Activated naive CD4-positive, alpha-beta T cell (primary cell): ENCODE results near the gene UGT3A2.
"Not testable (repeated sequence)": the region's sequence is repeated elsewhere in the genome, so short reads cannot be mapped to it uniquely, and the experiment has no call there.

ENCODE experiments used
- DNase-seq, 4 experiments: peaks; one replicate each; lab custom pipeline; 2025; lab: John Stamatoyannopoulos, UW

Gene UGT3A2

DNA sequence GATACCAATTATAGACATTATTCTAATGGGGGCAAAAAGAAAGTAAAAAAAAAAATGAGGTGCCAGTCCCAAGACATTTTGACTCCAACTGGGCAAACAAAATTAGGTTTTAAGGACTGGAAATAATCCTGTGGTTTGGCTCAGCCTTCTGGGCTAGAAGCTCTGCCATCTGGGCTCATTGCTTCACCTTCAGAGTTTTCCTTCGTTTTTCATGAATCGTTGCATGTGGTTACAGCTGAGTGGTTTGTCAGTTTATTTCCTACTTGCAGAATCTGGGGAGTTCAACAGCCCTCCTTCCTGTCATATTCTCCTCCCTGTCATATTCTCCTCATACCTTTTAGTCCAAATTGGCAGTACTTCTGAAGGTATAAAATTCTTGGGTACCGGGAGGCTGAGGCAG, 12.0 kb downstream of the UGT3A2 start:
- no peak for DNase-seq

DNA sequence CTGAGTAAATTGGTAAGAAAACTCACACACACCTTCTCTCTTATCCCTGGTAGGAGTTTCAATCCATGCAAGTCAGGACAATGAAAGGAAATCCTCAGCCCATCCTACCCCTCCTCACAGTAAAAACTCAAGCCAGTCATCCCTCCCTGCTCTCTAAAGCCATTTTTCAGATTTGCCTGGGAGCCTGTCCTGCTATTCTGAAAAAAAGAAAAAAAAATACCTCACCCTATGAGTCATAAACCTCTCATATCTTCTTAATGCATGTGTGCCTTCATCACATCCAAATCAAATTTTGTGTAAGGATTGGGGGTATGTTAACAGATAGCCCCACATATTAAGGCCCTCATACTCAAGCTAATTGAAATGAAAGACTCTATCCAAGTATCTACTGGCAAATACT, 14.1 kb downstream of the UGT3A2 start:
- no peak for DNase-seq

DNA sequence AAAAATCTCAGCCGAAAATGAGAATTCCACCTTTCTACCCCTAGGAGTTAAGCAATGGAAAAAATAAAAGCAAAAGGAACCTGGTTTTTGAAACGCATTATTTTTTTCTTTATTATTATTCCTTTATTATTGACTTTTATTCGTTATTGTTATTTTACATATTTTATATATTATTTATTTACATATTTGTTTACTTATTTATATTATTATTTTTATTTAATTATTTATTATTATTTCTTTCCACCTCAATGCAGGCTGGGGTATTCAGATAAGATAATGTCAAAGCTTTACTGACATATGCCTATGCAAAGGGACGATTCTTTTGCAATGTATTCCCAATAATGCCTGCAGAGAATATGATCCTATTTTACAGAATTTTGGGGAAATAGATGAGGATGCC, 16.7 kb downstream of the UGT3A2 start:
- no peak for DNase-seq

DNA sequence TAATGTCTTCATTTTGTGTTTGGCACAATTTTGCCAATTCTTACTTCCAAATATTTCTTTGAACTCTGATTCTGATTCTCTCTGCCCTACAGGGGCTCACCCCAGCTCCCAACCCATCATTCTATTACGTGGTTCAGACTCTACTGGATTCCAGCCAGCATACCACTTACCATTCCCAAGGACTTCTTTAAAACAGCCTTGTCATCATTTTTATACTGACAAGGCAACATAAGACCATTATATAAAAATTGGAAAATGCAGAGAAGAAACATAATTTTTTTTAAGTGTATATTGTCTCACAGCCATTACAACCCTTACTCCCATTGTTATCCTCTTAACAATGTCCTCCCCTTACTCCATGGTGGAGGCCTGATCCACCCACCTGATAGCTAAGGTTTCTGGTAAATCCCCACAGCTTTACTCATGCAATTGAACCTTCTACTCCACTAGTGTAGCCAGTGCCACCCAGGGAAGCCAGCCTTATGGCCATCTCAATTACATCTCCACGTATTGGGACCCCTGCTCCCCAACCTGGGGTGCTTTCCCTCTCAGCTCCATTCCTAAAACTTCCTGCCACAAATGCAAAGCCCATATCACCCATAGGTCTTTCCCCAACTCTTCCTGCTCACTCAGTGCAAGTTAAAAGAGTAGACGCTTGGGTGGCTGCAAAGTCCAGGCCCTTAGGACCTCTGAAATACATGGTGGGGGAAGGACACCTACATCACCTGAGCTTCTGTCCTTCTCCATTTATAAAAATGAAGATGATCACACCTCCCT, 19.1 kb downstream of the UGT3A2 start:
- no peak for DNase-seq

DNA sequence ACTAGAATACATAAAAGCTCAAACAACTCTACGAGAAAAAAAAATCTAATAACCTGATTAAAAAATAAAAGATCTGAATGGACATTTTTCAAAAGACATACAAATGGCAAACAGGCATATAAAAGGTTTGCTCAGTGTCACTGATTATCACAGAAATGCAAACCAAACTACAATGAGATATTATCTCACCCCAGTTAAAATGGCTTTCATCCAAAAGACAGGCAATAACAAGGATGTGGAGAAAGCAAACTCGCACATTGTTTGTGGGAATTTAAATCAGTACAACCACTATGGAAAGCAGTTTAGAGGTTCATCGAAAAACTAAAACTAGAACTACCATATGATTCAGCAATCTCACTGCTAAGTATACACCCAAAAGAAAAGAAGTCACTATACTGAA, 20.8 kb downstream of the UGT3A2 start:
- no peak for DNase-seq

DNA sequence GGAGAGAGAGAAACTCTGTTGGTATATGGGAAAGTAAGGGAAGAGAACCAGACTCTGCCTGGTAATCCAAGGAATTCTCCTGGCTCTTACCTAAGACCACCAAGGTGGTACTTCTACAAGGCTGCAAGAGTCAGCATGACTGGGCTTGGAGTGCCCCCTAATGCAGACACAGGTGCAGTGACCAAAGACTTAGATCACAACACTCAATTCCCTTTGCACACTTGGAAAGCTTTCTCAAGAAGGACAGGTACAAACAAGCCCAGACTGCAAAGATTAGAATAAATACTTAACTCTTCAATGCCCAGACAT, 25.2 kb downstream of the UGT3A2 start:
- no peak for DNase-seq

DNA sequence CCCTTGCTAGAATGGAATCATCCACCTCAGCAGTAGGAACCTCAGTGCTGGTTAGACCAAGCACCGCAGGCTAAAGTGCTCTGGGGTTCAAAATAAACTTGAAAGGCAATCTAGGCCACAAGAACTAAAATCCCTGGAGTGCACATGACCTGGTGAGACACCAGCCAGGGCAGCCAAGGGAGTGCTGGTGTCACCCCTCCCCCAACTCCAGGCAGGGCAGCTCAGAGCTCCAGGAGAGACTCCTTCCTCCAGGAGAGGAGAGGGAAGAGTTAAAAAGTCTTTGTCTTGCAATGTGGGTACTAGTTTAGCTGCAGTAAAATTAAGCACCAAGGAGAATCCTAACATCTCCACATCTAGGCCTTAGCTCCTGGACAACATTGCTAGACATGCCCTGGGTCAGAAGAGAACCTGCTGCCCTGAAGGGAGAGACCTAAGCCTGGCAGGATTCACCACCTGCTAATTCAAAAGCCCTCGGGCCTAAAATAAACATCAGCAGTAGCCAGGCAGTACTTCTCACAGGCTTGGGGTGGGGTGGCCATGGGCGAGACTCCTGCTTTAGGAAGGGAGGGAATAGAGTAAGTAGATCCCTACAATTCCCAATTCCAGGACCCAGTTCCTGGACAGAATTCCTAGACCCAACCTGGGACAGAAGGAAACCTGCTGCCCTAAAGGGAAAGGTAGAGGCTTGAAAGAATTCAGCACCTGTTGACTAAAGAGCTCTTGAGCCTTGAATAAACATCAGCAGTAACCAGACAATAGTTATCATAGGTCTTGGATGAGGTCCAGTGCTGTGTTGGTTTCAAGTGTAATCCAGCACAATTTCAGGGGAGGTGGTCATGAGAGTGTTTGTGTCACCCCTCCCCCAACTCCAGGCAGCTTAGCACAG, 25.8 kb downstream of the UGT3A2 start:
- no peak for DNase-seq

DNA sequence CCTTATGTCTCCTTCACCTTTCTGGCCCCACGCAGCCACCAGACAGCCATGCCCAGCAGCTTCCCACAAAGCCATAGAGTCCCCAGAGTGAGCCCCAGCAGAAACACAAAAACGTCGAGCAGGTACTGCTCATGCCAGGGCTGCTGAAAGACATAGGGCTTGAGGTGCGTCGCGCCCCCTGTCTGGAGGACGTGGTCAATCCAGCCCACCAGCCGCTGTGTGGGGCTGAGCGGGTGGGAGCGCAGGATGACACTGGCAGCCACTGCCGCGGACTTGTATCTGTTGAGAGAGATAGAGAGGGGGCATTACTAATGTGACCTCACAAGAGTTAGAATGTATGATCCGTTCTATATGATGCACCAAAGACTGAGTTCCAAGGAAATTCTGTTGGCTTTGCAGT, 31.0 kb downstream of the UGT3A2 start:
- no peak for DNase-seq

DNA sequence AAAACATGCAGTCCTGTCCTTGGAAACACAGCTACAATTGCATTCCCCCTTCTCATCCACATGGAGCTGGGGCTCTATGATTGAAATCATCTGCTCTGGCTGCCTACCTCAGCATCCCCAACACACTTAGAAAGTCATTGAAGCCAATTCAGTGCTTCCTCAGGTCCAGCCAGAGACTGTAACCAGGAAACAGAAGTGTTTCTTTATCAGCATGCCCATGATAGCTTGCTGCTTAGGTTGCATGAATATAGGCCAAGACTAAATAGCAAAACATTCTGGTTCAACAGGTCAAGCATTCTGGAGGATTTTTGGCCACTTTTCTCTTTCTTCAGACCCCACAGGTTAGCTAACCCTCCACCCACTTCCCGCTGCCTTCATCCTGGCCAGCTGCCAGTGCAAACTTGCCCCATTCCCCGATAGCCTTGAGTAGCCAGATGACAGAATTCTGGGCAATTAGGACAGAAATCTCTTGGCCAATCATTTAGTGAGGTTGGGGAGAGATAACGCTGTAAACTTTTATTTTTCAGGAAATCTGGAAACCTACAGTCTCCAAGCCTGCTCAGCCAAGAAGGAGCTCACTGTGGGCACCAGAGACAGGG, 32.0 kb downstream of the UGT3A2 start:
- not testable (repeated sequence) for DNase-seq

DNA sequence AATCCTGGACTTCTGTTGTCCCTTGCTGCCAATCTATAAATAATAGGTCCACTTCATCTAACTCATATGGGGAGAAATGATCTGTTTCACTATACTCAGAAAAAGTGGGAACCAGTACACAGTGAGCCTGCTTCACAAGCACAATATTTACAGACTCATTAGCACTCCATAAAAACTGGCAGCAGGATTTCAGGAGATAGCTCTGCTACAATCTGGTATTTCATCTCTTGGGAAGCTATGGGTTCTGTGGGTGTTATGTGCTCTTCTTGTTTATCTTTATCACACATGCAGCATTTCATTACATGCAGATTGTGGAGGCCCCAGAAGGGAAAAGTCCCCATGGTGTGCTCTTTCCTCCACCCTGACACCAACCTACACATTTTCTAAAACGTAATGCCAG, 33.2 kb downstream of the UGT3A2 start:
- no peak for DNase-seq

DNA sequence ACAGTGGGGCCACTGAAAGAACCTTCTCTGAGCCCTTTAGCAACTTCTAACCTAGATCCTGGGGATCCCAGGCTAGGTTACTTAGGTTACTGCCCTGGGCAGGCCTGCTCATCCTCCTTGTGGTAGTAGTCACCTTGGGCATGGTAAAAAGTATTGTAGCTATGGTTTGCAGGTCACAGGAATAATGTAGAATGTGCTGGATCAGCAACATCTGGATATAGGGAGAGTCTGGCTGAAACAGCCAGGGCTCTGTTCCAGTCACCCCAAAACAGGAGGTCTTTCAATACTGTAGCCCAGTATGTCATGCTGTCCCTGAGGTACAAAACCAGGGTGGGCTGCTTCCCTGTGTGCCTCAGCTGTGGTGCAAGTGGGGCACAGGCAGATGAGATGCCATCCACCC, 33.6 kb downstream of the UGT3A2 start:
- no peak for DNase-seq

DNA sequence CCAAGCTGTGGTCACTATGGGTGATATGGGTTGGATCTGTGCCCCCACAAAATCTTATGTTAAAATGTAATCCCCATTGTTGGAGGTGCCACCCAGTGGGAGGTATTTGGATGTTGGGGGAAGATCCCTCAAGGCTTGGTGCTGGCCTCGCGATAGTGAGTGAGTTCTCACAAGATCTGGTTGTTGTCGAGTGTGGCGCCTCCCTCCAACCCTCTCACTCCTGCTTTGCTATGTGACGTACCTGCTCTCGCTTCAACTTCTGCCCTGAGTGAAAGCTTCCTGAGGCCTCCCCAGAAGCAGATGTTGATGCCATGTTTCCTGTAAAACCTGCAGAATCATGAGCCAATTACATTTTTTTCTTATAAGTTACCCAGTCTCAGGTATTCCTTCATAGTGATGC, 35.5 kb downstream of the UGT3A2 start:
- no peak for DNase-seq

DNA sequence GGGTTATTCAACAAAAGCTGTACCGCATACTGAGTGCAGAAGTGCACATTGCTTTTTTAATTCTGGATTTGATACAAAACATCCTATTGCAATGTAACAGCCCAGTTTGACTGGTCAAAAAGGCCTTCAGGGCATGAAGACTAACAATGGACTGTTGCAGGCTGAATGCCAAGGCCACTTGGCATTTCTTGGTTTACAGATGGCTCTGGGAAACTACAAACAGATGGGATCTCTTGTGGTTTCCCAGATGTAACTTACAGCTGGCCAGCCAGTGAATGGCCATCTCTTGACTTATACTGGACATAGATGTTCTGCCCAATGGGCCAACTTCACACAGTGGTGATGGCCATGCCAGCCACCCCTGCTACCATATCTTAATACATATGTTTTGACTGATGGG, 36.8 kb downstream of the UGT3A2 start:
- DNase-seq = no peak

DNA sequence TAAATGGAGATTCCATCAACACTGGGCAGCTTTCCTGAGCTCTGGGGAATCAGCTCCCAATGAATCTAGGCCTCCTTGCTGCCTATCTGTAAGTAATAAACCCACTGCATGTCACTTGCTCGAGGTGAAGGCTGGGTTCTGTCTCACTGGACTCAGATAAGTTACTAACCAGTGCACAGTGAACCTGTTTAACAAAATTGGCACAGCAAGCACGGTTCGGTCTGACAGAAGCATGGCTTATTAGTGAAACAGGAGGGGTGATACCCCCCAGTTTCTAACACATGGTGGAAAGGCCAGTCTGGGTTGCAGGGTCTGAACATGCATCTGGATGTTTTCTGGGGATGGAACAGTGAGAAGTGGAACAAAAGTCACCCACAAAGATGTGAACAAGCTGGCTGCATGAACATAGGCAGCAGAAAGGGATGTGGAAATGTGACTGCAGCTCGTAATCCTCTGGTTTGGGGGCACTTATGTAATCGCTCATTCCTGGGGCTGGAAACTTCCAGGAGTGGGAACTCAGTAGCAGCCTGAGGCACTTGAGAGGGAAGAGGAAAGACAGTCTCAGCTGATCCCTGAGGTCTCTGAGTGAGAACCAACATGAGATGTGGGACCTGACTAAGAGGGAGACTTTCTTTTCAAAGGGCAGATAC, 37.7 kb downstream of the UGT3A2 start:
- DNase-seq = no peak

DNA sequence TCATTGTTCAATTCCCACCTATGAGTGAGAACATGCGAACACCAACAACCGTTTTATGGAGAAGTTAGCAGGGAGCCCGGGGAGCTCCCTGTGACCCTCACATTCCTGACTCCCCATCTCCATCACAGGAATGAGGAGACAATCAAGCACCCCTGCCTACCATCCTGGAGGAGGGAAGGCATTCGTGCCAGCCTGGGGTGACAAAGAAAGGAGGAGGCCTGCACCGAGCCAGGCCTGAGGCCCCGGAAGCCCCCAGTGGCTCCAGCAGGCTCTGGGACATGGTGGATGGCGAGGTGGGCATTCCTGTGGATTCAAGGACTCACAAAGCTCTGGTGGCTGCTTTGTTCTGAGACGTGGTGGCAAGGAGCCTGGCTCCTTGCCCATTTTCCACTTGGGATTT, 39.0 kb downstream of the UGT3A2 start:
- DNase-seq = no peak

DNA sequence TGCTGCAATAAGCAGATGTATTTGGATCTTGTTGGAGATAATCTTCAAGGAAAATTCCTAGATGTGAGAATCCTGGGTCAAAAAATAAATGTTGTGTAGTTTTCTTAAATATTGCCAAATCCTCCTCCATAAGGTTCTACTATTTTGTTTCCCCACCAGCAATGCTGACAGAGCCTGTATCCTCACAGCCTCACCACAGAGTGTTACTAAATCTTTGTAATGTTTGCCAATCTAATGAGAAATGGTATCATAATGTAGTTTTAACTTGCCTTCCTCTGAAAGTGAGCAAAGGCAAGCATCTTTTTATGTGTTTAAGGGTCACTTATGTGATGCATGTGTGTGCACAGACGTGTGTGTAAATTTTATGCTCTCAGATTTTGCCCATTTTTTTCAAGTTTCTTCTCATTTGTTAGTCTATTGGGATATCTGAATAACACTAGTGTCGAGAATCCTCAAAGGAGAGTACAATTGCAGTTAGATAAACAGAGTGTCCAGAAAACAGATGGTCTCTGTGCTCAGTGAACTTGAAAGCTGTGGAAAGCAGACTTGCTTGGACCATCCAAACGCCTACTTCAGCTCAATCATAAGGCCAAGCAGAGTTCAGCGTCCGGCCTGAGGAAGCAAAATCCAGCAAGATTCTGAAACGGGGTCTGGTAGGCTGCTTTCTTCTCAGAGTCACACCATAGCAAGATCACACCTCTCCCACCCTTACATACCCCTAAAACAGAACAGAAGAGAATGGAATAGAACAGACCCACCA, 39.8 kb downstream of the UGT3A2 start:
- no peak for DNase-seq

DNA sequence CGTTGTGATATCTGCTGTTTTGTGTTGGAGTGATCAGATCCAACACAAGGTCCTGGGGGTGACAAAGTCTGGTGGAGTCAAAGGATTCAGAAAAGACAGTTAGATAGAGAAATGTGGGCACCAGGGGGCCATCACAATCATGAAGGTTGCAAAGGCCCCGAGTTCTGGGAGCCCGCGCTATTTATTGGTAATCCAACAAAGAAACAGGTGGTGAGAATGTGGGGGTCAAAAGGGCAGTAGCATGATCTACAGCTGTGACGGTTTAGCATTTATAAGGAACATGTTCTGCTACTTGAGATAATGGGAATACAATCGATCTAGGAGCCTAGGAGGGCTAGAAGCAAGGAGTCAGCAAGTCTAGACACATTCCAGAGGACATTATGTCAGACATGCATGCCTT, 44.4 kb downstream of the UGT3A2 start:
- not testable (repeated sequence) for DNase-seq

DNA sequence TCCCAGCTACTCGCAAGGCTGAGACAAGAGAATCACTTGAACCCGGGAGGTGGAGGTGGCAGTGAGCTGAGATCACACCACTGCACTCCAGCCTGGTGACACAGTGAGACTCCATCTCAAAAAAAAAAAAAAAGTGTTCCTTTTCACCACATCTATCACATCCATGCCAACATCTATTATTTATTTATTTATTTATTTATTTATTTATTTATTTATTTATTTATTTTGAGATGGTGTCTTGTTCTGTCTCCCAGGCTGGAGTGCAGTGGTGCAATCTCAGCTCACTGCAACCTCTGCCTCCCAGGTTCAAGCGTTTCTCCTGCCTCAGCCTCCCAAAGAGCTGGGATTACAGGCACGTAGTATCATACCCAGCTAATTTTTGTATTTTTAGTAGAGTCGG, 47.1 kb downstream of the UGT3A2 start:
- DNase-seq = not testable (repeated sequence)

DNA sequence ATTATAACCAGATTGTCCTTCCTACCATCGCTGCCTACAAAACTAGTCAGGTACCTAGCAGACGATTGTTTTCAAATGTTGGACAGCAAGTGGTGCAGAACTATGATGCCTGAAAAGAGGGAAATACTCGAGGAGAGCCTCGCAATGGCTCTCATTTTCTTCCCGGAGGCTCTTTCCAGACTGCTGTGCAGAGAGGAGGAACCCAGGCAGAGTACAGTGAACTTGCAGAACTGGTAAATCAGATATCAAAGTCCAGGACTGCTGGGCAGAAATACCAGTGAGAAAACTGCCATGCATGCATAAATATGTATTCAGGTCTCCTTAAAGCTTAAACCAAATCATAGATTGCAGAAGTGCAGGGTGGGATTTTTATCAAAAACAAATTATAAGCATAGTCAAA, 49.1 kb downstream of the UGT3A2 start:
- no peak for DNase-seq

DNA sequence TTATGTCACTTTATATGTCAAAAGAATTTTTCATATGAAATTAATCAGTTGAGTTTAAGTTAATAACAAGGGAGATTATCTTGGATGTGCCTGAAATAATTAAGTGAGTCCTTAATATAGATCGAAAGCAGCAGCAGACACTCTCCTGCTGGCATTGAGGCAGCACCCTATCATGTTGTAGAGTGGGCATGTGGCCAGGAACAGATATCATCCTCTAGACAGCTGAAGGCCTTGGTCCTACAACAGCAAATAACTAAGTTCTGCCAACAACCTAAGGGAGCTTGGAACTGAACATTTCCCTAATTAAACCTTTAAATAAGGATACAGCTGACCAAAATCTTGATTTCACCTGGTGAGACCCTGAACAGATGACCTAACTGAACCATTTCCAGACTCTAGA, 49.7 kb downstream of the UGT3A2 start:
- DNase-seq = no peak

DNA sequence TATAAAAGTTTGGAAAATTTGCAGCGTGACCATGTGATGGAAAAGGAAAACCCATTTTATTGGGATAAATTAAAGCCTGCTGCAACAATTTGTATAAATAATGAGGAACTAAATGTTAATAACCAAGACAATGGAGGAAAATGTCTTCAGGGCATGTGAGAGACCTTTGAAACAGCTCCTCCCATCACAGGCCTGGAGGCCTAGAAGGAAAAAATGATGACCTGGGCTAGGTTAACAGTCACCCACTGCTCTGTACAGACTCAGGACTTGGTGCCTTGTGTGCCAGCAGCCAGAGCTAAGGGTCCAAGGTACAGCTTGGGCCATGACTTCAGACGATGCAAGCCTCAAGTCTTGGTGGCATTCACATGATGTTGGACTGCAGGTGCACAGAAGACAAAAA, 53.5 kb downstream of the UGT3A2 start:
- DNase-seq = no peak

DNA sequence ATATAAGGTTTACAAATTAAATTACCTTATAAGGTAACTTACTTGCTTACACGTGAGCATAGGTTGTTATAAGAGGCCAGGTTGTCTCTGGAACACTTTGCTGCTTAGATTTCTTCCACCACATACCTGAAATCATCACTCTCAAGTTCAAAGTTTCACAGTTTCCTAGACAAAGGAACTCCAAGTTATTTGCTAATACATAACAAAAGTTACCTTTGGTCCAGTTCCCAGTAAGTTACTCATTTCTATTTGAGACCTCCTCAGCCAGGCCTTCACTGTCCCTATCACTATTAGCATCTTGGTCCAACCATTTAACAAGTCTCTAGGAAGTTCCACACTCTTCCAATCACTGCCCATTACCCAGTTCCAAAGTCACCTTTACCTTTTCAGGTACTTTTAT, 57.0 kb downstream of the UGT3A2 start:
- no peak for DNase-seq
